IPS-20b (cell line): ENCODE results near the gene SRP19.
"Not testable (repeated sequence)": the region's sequence is repeated elsewhere in the genome, so short reads cannot be mapped to it uniquely, and the experiment has no call there.

Source experiments
- H3K27ac ChIP-seq: one replicate; pipeline ENCODE4 v1.5.1; 2013; ENCODE audit warnings: low read length
- H3K27me3 ChIP-seq: 2 replicates; pipeline ENCODE4 v1.6.1; 2013; ENCODE audit warnings: mild to moderate bottlenecking, low read length, inconsistent platforms; ENCODE audit not compliant: insufficient read depth
- H3K36me3 ChIP-seq: 2 replicates; pipeline ENCODE4 v1.6.1; 2013; ENCODE audit warnings: low read depth, mild to moderate bottlenecking, inconsistent platforms, low read length, moderate library complexity; ENCODE audit not compliant: insufficient read depth
- H3K4me1 ChIP-seq: 2 replicates; pipeline ENCODE4 v1.6.1; 2013; ENCODE audit warnings: mild to moderate bottlenecking, control low read depth, inconsistent platforms, low read length, moderate library complexity; ENCODE audit not compliant: insufficient read depth
- H3K4me3 ChIP-seq: 2 replicates; pipeline ENCODE4 v1.5.1; 2013; ENCODE audit warnings: mild to moderate bottlenecking, low read length, inconsistent platforms
- H3K9ac ChIP-seq: 2 replicates; pipeline ENCODE4 v1.6.1; 2013; ENCODE audit warnings: low read depth, mild to moderate bottlenecking, inconsistent platforms, low read length, moderate library complexity
- H3K9me3 ChIP-seq: 2 replicates; pipeline ENCODE4 v1.6.1; 2013; ENCODE audit warnings: mild to moderate bottlenecking, low read depth, low read length, inconsistent platforms; ENCODE audit not compliant: insufficient read depth

Gene SRP19

GRCh38 chr5:112904996-112905395, 43.9 kb downstream of the SRP19 start:
- not testable (repeated sequence) for H3K27me3 ChIP-seq, H3K9me3 ChIP-seq, H3K4me3 ChIP-seq, H3K4me1 ChIP-seq, H3K9ac ChIP-seq, H3K27ac ChIP-seq
- H3K36me3 ChIP-seq = peaks cover 13% of the 10 kb centered on the region

- Histone ChIP-seq H3K27ac (no peak overlapping the region), H3K9me3 (no peaks in the 10 kb centered on the region), H3K9ac (no peak overlapping the region), H3K4me3 (no peak overlapping the region), H3K36me3 (peaks cover 13% of the 10 kb centered on the region), H3K27me3 (no peaks in the 10 kb centered on the region), H3K4me1 (no peaks in the 10 kb centered on the region)
Observed at GRCh38 chr5:112906637-112907036, 45.5 kb downstream of the SRP19 start.

GRCh38 chr5:112907166-112907631, 46.1 kb downstream of the SRP19 start:
- no peak overlapping the region for H3K4me3 ChIP-seq
- H3K36me3 ChIP-seq = peaks cover 14% of the 10 kb centered on the region
- H3K9me3 ChIP-seq = no peaks in the 10 kb centered on the region
- no peak overlapping the region for H3K9ac ChIP-seq
- no peaks in the 10 kb centered on the region for H3K27me3 ChIP-seq
- H3K4me1 ChIP-seq = no peaks in the 10 kb centered on the region
- no peak overlapping the region for H3K27ac ChIP-seq

- Histone ChIP-seq H3K27me3 (no peaks in the 10 kb centered on the region), H3K9me3 (no peaks in the 10 kb centered on the region), H3K27ac (no peak overlapping the region), H3K9ac (no peak overlapping the region), H3K4me3 (no peak overlapping the region), H3K4me1 (no peaks in the 10 kb centered on the region), H3K36me3 (peaks cover 14% of the 10 kb centered on the region)
Observed at GRCh38 chr5:112908854-112909253, 47.8 kb downstream of the SRP19 start.

- no peak overlapping the region for H3K27ac ChIP-seq
- H3K4me3 ChIP-seq = no peak overlapping the region
- H3K36me3 ChIP-seq = peaks cover 23% of the 10 kb centered on the region
- no peaks in the 10 kb centered on the region for H3K27me3 ChIP-seq
- no peaks in the 10 kb centered on the region for H3K9me3 ChIP-seq
- H3K9ac ChIP-seq = no peak overlapping the region
- H3K4me1 ChIP-seq = no peaks in the 10 kb centered on the region
Observed at GRCh38 chr5:112910529-112910928, 49.4 kb downstream of the SRP19 start.

- Histone ChIP-seq H3K27me3 (no peaks in the 10 kb centered on the region), H3K9me3 (no peaks in the 10 kb centered on the region), H3K9ac (no peak overlapping the region), H3K4me3 (no peak overlapping the region), H3K27ac (no peak overlapping the region), H3K36me3 (peaks cover 54% of the 10 kb centered on the region), H3K4me1 (no peaks in the 10 kb centered on the region)
Observed at GRCh38 chr5:112914584-112914983, 53.5 kb downstream of the SRP19 start.

- Histone ChIP-seq H3K27ac (no peak overlapping the region), H3K36me3 (peaks cover 51% of the 10 kb centered on the region), H3K9ac (no peak overlapping the region), H3K4me1 (no peaks in the 10 kb centered on the region), H3K9me3 (no peaks in the 10 kb centered on the region), H3K4me3 (no peak overlapping the region), H3K27me3 (no peaks in the 10 kb centered on the region)
Observed at GRCh38 chr5:112915831-112916230, 54.7 kb downstream of the SRP19 start.

GRCh38 chr5:112917453-112917995, 56.4 kb downstream of the SRP19 start:
- Histone ChIP-seq H3K9me3 (no peaks in the 10 kb centered on the region), H3K9ac (no peak overlapping the region), H3K27me3 (peaks cover 2% of the 10 kb centered on the region; the same call in 1 of the 2 replicates), H3K4me3 (no peak overlapping the region), H3K36me3 (peaks cover 45% of the 10 kb centered on the region), H3K27ac (no peak overlapping the region), H3K4me1 (no peaks in the 10 kb centered on the region)

GRCh38 chr5:112918136-112918535, 57.0 kb downstream of the SRP19 start:
- no peaks in the 10 kb centered on the region for H3K4me1 ChIP-seq
- H3K9ac ChIP-seq = no peak overlapping the region
- peaks cover 44% of the 10 kb centered on the region for H3K36me3 ChIP-seq
- no peak overlapping the region for H3K27ac ChIP-seq
- no peaks in the 10 kb centered on the region for H3K9me3 ChIP-seq
- no peak overlapping the region for H3K4me3 ChIP-seq
- H3K27me3 ChIP-seq = peaks cover 8% of the 10 kb centered on the region

- peaks cover 44% of the 10 kb centered on the region for H3K36me3 ChIP-seq
- no peak overlapping the region for H3K9ac ChIP-seq
- peaks cover 13% of the 10 kb centered on the region for H3K27me3 ChIP-seq
- H3K9me3 ChIP-seq = no peaks in the 10 kb centered on the region
- H3K4me1 ChIP-seq = no peaks in the 10 kb centered on the region
- no peak overlapping the region for H3K4me3 ChIP-seq
- H3K27ac ChIP-seq = no peak overlapping the region
Observed at GRCh38 chr5:112918679-112919078, 57.6 kb downstream of the SRP19 start.
